HepG2 (cell line): ENCODE measurements around the gene TBC1D22A. TPM values are rescaled to one million over a fixed set of nuclear protein-coding genes. Genes with fewer than 3 reads are reported as not detected.

ENCODE experiments used
- BHLHE40 ChIP-seq: IDR thresholded peaks from 2 replicates; pipeline ENCODE4 v1.6.1; 2011; ENCODE audit warnings: low read length, improper control_type of control experiment
- CEBPZ ChIP-seq: IDR thresholded peaks from 2 replicates; pipeline ENCODE4 v1.6.1; 2012; ENCODE audit warnings: low read length, improper control_type of control experiment
- GMEB1 ChIP-seq: sonication (generic); formaldehyde crosslinking; IDR thresholded peaks from 2 replicates; pipeline ENCODE4 v1.5.1; 2020; ENCODE audit warnings: missing genetic modification reagents, mild to moderate bottlenecking, borderline replicate concordance
- HIVEP1 ChIP-seq: sonication (generic); formaldehyde crosslinking; IDR thresholded peaks from 2 replicates; pipeline ENCODE4 v1.4.0; 2020; ENCODE audit warnings: mild to moderate bottlenecking, missing genetic modification reagents
- KDM1A ChIP-seq: IDR thresholded peaks from 2 replicates; pipeline ENCODE4 v1.6.1; 2016; ENCODE audit warnings: missing compliant biosample characterization
- NPAS2 ChIP-seq: sonication (generic); formaldehyde crosslinking; IDR thresholded peaks from 2 replicates; pipeline ENCODE4 v1.8.0; 2022; ENCODE audit warnings: mild to moderate bottlenecking, missing genetic modification reagents, borderline replicate concordance
- PHB2 ChIP-seq: fragments of 450-650 bp; IDR thresholded peaks from 2 replicates; pipeline ENCODE4 v1.6.1; 2018; ENCODE audit not compliant: partially characterized antibody
- POLR2AphosphoS5 ChIP-seq: IDR thresholded peaks from 2 replicates; pipeline ENCODE4 v1.6.1; 2012; ENCODE audit warnings: low read depth, low read length
- SMAD3 ChIP-seq: sonication (generic); formaldehyde crosslinking; IDR thresholded peaks from 2 replicates; pipeline ENCODE4 v1.4.0; 2020; ENCODE audit warnings: missing genetic modification reagents
- SP1 ChIP-seq, 2 experiments: fragments of 450-650 bp in 1 of 2; sonication (generic) in 1 of 2; formaldehyde crosslinking in 1 of 2; IDR thresholded peaks; 2 replicates each; pipeline versions ENCODE4 v1.4.0 to v1.6.1; 2016 to 2020; ENCODE audit warnings: missing genetic modification reagents in 1 of 2
- THAP9 ChIP-seq: sonication (generic); formaldehyde crosslinking; IDR thresholded peaks from 2 replicates; pipeline ENCODE4; 2020; ENCODE audit warnings: missing genetic modification reagents, mild to moderate bottlenecking, borderline replicate concordance
- ZNF317 ChIP-seq: sonication (generic); formaldehyde crosslinking; IDR thresholded peaks from 2 replicates; pipeline ENCODE4 v1.5.0; 2020; ENCODE audit warnings: mild to moderate bottlenecking, missing genetic modification reagents
- ZNF574 ChIP-seq: sonication (generic); formaldehyde crosslinking; IDR thresholded peaks from 2 replicates; pipeline ENCODE4 v1.4.0; 2020; ENCODE audit warnings: missing genetic modification reagents
- ZNF605 ChIP-seq: sonication (generic); formaldehyde crosslinking; IDR thresholded peaks from 2 replicates; pipeline ENCODE4 v1.8.0; 2022; ENCODE audit warnings: mild to moderate bottlenecking, missing genetic modification reagents
- ZNF746 ChIP-seq: sonication (generic); formaldehyde crosslinking; IDR thresholded peaks from 2 replicates; pipeline ENCODE4 v1.8.0; 2022; ENCODE audit warnings: mild to moderate bottlenecking, missing genetic modification reagents
- ZSCAN12 ChIP-seq: sonication (generic); formaldehyde crosslinking; IDR thresholded peaks from 2 replicates; pipeline ENCODE4 v1.9.0; 2021; ENCODE audit warnings: mild to moderate bottlenecking, missing genetic modification reagents
- polyA plus RNA-seq, 8 experiments: library from polyadenylated mRNA; depleted of rRNA in 3 of 8; stranded (reverse) in 7 of 8; unstranded in 1 of 8; fragments of >200 nt; fragmentation: Illumina TruSeq in 4 of 8; extraction: Trizol in 4 of 8; gene quantifications; 2 replicates each; pipeline versions ENCODE4 v1.2.1 to v1.2.3, GENCODE V29; 2011 to 2016; ENCODE audit warnings: low read depth in 4 of 8, missing spikeins in 1 of 8, mixed read lengths in 1 of 8; ENCODE audit not compliant: insufficient read depth in 1 of 8
- total RNA-seq, 5 experiments: library from RNA; depleted of rRNA; stranded (reverse); fragments of >200 nt; fragmentation: Illumina TruSeq; extraction: Trizol; gene quantifications; 2 replicates each; pipeline ENCODE4 v1.2.3, GENCODE V29; 2016; ENCODE audit warnings: low read depth in 1 of 5

TBC1D22A gene
- total and polyA plus RNA-seq, 2 of the 13 experiments (the other 11 are each of a cell fraction or from before 2014, with no cell fraction given) = 17.3 to 18.0 TPM

GRCh38 chr22:46731246-46732040, 31.0 kb upstream of the TBC1D22A start (continued):
- peak; percentile 84 for TF ChIP-seq ZNF574
- TF ChIP-seq NPAS2 (CRISPR knock-in tag) = no peak
- 0 out of 2 replicates have a peak, but pooled peaks have one; percentile 65 for TF ChIP-seq KDM1A (CRISPR knock-in tag)
- no peak for TF ChIP-seq ZSCAN12 (CRISPR knock-in tag)
- TF ChIP-seq POLR2AphosphoS5 = peak; percentile 19; the same call in 1 of the 2 replicates
- peak; percentile 69; the same call in 1 of the 2 replicates for TF ChIP-seq ZNF605
- TF ChIP-seq ZNF746 (CRISPR knock-in tag) = peak; percentile 97
- peak; percentile 56; the same call in 1 of the 2 replicates for TF ChIP-seq THAP9 (CRISPR knock-in tag)
- TF ChIP-seq SMAD3 (CRISPR knock-in tag) = peak; percentile 54; the same call in 1 of the 2 replicates
- TF ChIP-seq SP1 (IDR thresholded peaks at IDR 0.05) = no peak
- no peak for TF ChIP-seq SP1 (CRISPR knock-in tag; IDR thresholded peaks at IDR 0.05)
- no peak for TF ChIP-seq CEBPZ
- no peak for TF ChIP-seq PHB2
- TF ChIP-seq GMEB1 (CRISPR knock-in tag) = peak; percentile 68; the same call in 1 of the 2 replicates
- no peak for TF ChIP-seq HIVEP1 (CRISPR knock-in tag)
- TF ChIP-seq BHLHE40 = peak; percentile 96
- TF ChIP-seq ZNF317 (CRISPR knock-in tag) = peak; percentile 74; the same call in 1 of the 2 replicates
